Nephron progenitor cell (in vitro differentiated cells): ENCODE data around the gene PODXL.

Experiments
- DNase-seq: peaks from one replicate; pipeline ENCODE4 v3.0.0; 2021
- H3K27ac Mint-ChIP-seq: 2 replicates; pipeline ENCODE4 v1.8.0; 2021; ENCODE audit warnings: mild to moderate bottlenecking, moderate library complexity, mixed read lengths
- H3K27me3 Mint-ChIP-seq: 2 replicates; pipeline ENCODE4 v1.8.0; 2021; ENCODE audit warnings: mild to moderate bottlenecking, low read depth, mixed read lengths; ENCODE audit not compliant: poor library complexity
- H3K36me3 Mint-ChIP-seq: 2 replicates; pipeline ENCODE4 v1.8.0; 2021; ENCODE audit warnings: low read depth, mixed read lengths
- H3K4me1 Mint-ChIP-seq: 2 replicates; pipeline ENCODE4 v1.8.0; 2021; ENCODE audit warnings: mixed read lengths
- H3K4me3 Mint-ChIP-seq: 2 replicates; pipeline ENCODE4 v1.8.0; 2021; ENCODE audit warnings: mild to moderate bottlenecking, moderate library complexity, mixed read lengths
- H3K9me3 Mint-ChIP-seq: 2 replicates; pipeline ENCODE4 v1.8.0; 2021; ENCODE audit warnings: mild to moderate bottlenecking, moderate library complexity, mixed read lengths
- CTCF ChIP-seq: fragments of 200-600 bp; sonication (generic); IDR thresholded peaks from 2 replicates; pipeline ENCODE4 v1.5.0; 2021; ENCODE audit warnings: antibody characterized with exemption

Gene PODXL

GRCh38 chr7:131546583-131547141 is 9.8 kb downstream of the PODXL start:
- peak; percentile 60 for TF ChIP-seq CTCF
- H3K4me1 Mint-ChIP-seq: peaks cover 34% of the 10 kb centered on the region
- H3K9me3 Mint-ChIP-seq: no peaks in the 10 kb centered on the region
- peak; percentile 52 for DNase-seq
- no peaks in the 10 kb centered on the region for H3K27me3 Mint-ChIP-seq
- H3K27ac Mint-ChIP-seq: no peak overlapping the region
- no peak overlapping the region for H3K4me3 Mint-ChIP-seq
- H3K36me3 Mint-ChIP-seq: no peaks in the 10 kb centered on the region

- Mint-ChIP-seq H3K4me3 (no peak overlapping the region), H3K9me3 (no peaks in the 10 kb centered on the region), H3K27ac (no peak overlapping the region), H3K27me3 (no peaks in the 10 kb centered on the region), H3K36me3 (no peaks in the 10 kb centered on the region), H3K4me1 (peaks cover 39% of the 10 kb centered on the region)
- TF ChIP-seq CTCF: no peak
- no peak for DNase-seq
These were observed 10.3 kb downstream of the PODXL start for GRCh38 chr7:131546126-131546525.

GRCh38 chr7:131544449-131545301 is 11.8 kb downstream of the PODXL start:
- peaks cover 2% of the 10 kb centered on the region for H3K27me3 Mint-ChIP-seq
- no peak for TF ChIP-seq CTCF
- H3K9me3 Mint-ChIP-seq: no peaks in the 10 kb centered on the region
- peak overlapping the region; percentile 26 for H3K4me3 Mint-ChIP-seq
- peak overlapping the region; percentile 89 for H3K27ac Mint-ChIP-seq
- DNase-seq: peak; percentile 28
- H3K4me1 Mint-ChIP-seq: peaks cover 51% of the 10 kb centered on the region
- no peaks in the 10 kb centered on the region for H3K36me3 Mint-ChIP-seq

- Mint-ChIP-seq H3K27me3 (peaks cover 2% of the 10 kb centered on the region), H3K9me3 (no peaks in the 10 kb centered on the region), H3K27ac (no peak overlapping the region), H3K36me3 (no peaks in the 10 kb centered on the region), H3K4me3 (no peak overlapping the region), H3K4me1 (peaks cover 56% of the 10 kb centered on the region)
- no peak for TF ChIP-seq CTCF
- DNase-seq: no peak
These were observed 12.4 kb downstream of the PODXL start for GRCh38 chr7:131544021-131544420.

GRCh38 chr7:131543298-131543697 is 13.1 kb downstream of the PODXL start:
- Mint-ChIP-seq H3K27me3 (peaks cover 2% of the 10 kb centered on the region), H3K27ac (no peak overlapping the region), H3K4me1 (peaks cover 64% of the 10 kb centered on the region), H3K36me3 (no peaks in the 10 kb centered on the region), H3K9me3 (no peaks in the 10 kb centered on the region), H3K4me3 (no peak overlapping the region)
- DNase-seq: no peak
- no peak for TF ChIP-seq CTCF
